ENCODE results near the gene SLC2A13. TPM values are rescaled to one million over a fixed set of nuclear protein-coding genes. Genes with fewer than 3 reads are reported as not detected.

Gene SLC2A13
- total RNA-seq, 6 experiments from 2014 or later, result 5.2 to 11.7 (median 8.7) TPM

- Histone ChIP-seq H3K36me3 (no peaks in the 10 kb centered on the region), H3K27me3 (no peaks in the 10 kb centered on the region), H3K27ac (no peak overlapping the region), H3K9me3 (no peaks in the 10 kb centered on the region), H3K4me1 (no peaks in the 10 kb centered on the region), H3K4me3 (no peak overlapping the region)
- 91% methylated on average over 1 of the region's 1 CpG for WGBS (ENCODE audit: insufficient coverage, low coverage, low lambda C conversion rate, missing lambda C conversion rate)
- DNase-seq (no peak), ATAC-seq (no peak)
- intact Hi-C loops (cut with DNase I), result no loop called here
- no peak for TF ChIP-seq POLR2A (IDR thresholded peaks at IDR 0.05)
- TF ChIP-seq, protein P1, sequence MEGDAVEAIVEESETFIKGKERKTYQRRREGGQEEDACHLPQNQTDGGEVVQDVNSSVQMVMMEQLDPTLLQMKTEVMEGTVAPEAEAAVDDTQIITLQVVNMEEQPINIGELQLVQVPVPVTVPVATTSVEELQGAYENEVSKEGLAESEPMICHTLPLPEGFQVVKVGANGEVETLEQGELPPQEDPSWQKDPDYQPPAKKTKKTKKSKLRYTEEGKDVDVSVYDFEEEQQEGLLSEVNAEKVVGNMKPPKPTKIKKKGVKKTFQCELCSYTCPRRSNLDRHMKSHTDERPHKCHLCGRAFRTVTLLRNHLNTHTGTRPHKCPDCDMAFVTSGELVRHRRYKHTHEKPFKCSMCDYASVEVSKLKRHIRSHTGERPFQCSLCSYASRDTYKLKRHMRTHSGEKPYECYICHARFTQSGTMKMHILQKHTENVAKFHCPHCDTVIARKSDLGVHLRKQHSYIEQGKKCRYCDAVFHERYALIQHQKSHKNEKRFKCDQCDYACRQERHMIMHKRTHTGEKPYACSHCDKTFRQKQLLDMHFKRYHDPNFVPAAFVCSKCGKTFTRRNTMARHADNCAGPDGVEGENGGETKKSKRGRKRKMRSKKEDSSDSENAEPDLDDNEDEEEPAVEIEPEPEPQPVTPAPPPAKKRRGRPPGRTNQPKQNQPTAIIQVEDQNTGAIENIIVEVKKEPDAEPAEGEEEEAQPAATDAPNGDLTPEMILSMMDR (IDR thresholded peaks at IDR 0.05), result no peak
These were observed 17.6 kb upstream of the SLC2A13 start for GRCh38 chr12:40123496-40123895.

DNA sequence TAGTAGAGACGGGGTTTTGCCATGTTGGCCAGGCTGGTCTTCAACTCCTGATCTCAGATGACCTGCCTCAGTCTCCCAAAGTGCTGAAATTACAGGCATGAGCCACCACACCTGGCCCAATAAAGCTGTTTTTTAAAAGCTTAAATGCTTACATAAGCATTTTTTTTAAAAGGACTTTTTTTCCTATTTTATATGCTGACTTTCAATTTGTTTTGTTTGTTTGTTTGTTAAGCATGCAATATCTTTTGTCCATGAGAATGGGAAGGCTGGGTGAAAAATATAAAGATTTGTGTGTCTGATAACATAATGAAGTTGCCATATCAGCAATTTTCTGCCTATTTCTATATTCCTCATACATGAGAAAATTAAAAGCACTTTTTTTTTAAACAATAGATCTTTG, 17.0 kb upstream of the SLC2A13 start:
- Histone ChIP-seq H3K4me1 (no peaks in the 10 kb centered on the region), H3K36me3 (no peaks in the 10 kb centered on the region), H3K4me3 (no peak overlapping the region), H3K9me3 (no peaks in the 10 kb centered on the region), H3K27ac (no peak overlapping the region), H3K27me3 (no peaks in the 10 kb centered on the region)
- intact Hi-C loops (cut with DNase I), result no loop called here
- DNase-seq (no peak), ATAC-seq (no peak)
- TF ChIP-seq, protein P1 (IDR thresholded peaks at IDR 0.05), result no peak
- no peak for TF ChIP-seq POLR2A (IDR thresholded peaks at IDR 0.05)
- 63% methylated on average over 1 of the region's 1 CpG for WGBS (ENCODE audit: insufficient coverage, low coverage, low lambda C conversion rate, missing lambda C conversion rate)

DNA sequence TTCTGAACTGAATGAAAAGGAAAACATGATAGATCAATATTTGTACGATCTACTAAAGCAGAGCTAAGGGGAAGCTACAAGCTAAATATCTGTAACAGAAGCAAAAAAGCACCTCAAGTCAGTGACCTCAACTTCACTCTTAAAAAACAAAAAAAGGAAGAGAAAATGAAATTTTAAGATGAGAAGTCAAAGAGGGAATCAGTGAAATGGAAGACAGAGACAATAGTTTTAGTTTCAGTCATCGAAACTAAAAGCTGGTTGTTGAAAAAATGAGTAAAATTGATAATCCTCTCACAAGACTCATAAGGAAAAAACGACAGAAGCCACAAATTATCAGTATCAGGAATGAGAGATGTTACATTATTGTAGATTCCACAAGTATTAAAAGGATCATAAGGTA, 11.9 kb upstream of the SLC2A13 start:
- intact Hi-C loops (cut with DNase I), result loop anchor here in 1 of 2 donors (10.0 kb wide), 1 partner anchor 113 kb away; no protein-coding TSS in a partner anchor
- Histone ChIP-seq H3K27ac (no peak overlapping the region), H3K36me3 (no peaks in the 10 kb centered on the region), H3K27me3 (no peaks in the 10 kb centered on the region), H3K9me3 (no peaks in the 10 kb centered on the region), H3K4me3 (no peak overlapping the region), H3K4me1 (no peaks in the 10 kb centered on the region)
- no peak for ATAC-seq
- DNase-seq, result no peak
- 18% methylated on average over 3 of the region's 3 CpGs for WGBS (ENCODE audit: insufficient coverage, low coverage, low lambda C conversion rate, missing lambda C conversion rate)
- TF ChIP-seq POLR2A (IDR thresholded peaks at IDR 0.05), result no peak
- TF ChIP-seq, protein P1 (IDR thresholded peaks at IDR 0.05), result no peak

DNA sequence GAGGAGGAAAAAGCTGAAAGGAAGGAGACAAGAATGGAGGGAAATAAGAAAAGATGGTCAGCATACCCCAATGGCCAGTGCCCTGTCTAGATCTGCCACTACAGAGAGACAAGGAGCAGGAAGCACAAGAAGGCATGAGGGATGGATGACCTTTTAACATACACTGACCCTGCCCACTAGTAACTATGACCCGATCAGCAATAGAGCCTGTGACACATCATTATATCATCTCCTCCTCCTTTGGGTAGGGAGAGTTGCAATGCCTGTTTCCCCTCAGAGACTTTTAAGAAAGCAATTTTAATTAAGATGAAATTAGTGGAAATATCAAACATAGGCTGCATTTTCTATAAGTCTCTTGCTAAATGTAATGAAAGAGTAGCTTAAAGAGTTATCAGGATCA, 4.7 kb upstream of the SLC2A13 start:
- Histone ChIP-seq H3K4me1 (peaks cover 0 to 4% (median 0%) of the 10 kb centered on the region in 4 donors), H3K9me3 (no peaks in the 10 kb centered on the region), H3K27me3 (no peaks in the 10 kb centered on the region), H3K36me3 (no peaks in the 10 kb centered on the region), H3K4me3 (no peak overlapping the region), H3K27ac (no peak overlapping the region)
- intact Hi-C loops (cut with DNase I), result loop anchor here in 1 of 2 donors (10.0 kb wide), 1 partner anchor 106 kb away; no protein-coding TSS in a partner anchor
- TF ChIP-seq, protein P1 (IDR thresholded peaks at IDR 0.05), result no peak
- TF ChIP-seq POLR2A (IDR thresholded peaks at IDR 0.05), result no peak
- ATAC-seq (no peak), DNase-seq (no peak)
- 71% methylated on average over 1 of the region's 1 CpG for WGBS (ENCODE audit: insufficient coverage, low coverage, low lambda C conversion rate, missing lambda C conversion rate)
